Fibroblast of lung (primary cell): Measurements from ENCODE around the gene HIVEP3. TPM values are rescaled to one million over a fixed set of nuclear protein-coding genes. Genes with fewer than 3 reads are reported as not detected.
A peak's percentile ranks its signal among the peaks of the same experiment; 100 is the strongest.

Source experiments
- DNase-seq, 2 donors: peaks; one replicate each; pipeline versions ENCODE4 v3.0.0 to v3.0.0-alpha.2; 2010; ENCODE audit warnings: low read depth in 2 of 2
- H2AFZ ChIP-seq: 2 replicates; pipeline ENCODE4 v1.5.1; 2012; ENCODE audit warnings: low read length, control low read depth, inconsistent platforms
- H3K27ac ChIP-seq: 2 replicates; pipeline ENCODE4 v1.5.1; 2011; ENCODE audit warnings: low read length, control low read depth; ENCODE audit not compliant: insufficient read depth
- H3K27me3 ChIP-seq: 2 replicates; pipeline ENCODE4 v1.5.1; 2011; ENCODE audit warnings: mild to moderate bottlenecking, low read length; ENCODE audit not compliant: control insufficient read depth, insufficient read depth
- H3K36me3 ChIP-seq: 2 replicates; pipeline ENCODE4 v1.5.1; 2011; ENCODE audit warnings: low read length; ENCODE audit not compliant: control insufficient read depth, insufficient read depth
- H3K4me1 ChIP-seq: 2 replicates; pipeline ENCODE4 v1.5.1; 2011; ENCODE audit warnings: low read length; ENCODE audit not compliant: control insufficient read depth, insufficient read depth; ENCODE audit errors: extremely low read depth
- H3K4me2 ChIP-seq: 2 replicates; pipeline ENCODE4 v1.5.1; 2011; ENCODE audit warnings: low read length, control low read depth; ENCODE audit not compliant: insufficient read depth; ENCODE audit errors: extremely low read depth
- H3K4me3 ChIP-seq, 4 experiments: fragments of 200-600 bp in 1 of 4; sonication (generic) in 1 of 4; replicated peaks in 1 of 4; 2 replicates each; pipeline ENCODE4 v1.5.1; 2011 to 2016; ENCODE audit warnings: low read length in 4 of 4, low read depth in 3 of 4, mild to moderate bottlenecking in 3 of 4, control low read depth in 2 of 4, inconsistent platforms in 1 of 4, mixed read lengths in 1 of 4; ENCODE audit not compliant: insufficient read depth in 1 of 4; ENCODE audit errors: control extremely low read depth in 1 of 4
- H3K79me2 ChIP-seq: 2 replicates; pipeline ENCODE4 v1.5.1; 2012; ENCODE audit warnings: mild to moderate bottlenecking, low read length, inconsistent platforms; ENCODE audit not compliant: control insufficient read depth, insufficient read depth
- H3K9ac ChIP-seq: 2 replicates; pipeline ENCODE4 v1.5.1; 2011; ENCODE audit warnings: mild to moderate bottlenecking, low read length, control low read depth; ENCODE audit not compliant: insufficient read depth
- H3K9me3 ChIP-seq: 2 replicates; pipeline ENCODE4 v1.5.1; 2012; ENCODE audit warnings: low read depth, low read length; ENCODE audit not compliant: control insufficient read depth, insufficient read depth
- H4K20me1 ChIP-seq: 2 replicates; pipeline ENCODE4 v1.5.1; 2011; ENCODE audit warnings: low read length; ENCODE audit not compliant: control insufficient read depth, insufficient read depth; ENCODE audit errors: extremely low read depth
- CTCF ChIP-seq, 2 donors: IDR thresholded peaks in 1 of 2; conservative IDR thresholded peaks in 1 of 2; 1 replicate in 1 of 2; 2 replicates in 1 of 2; pipeline ENCODE4 v1.5.1; 2011 to 2012; ENCODE audit warnings: low read length in 2 of 2, control low read depth in 1 of 2, inconsistent platforms in 1 of 2, low read depth in 1 of 2, mild to moderate bottlenecking in 1 of 2
- EZH2 ChIP-seq: IDR thresholded peaks from 2 replicates; pipeline ENCODE4 v1.5.1; 2012; ENCODE audit warnings: low read length, control low read depth, mild to moderate bottlenecking; ENCODE audit errors: missing control alignments
- polyA plus RNA-seq, 2 donors: library from polyadenylated mRNA; depleted of rRNA in 1 of 2; stranded (reverse) in 1 of 2; unstranded in 1 of 2; fragments of >200 nt; gene quantifications; 2 replicates each; pipeline ENCODE4 v1.2.1, GENCODE V29; 2011 to 2012; ENCODE audit warnings: missing spikeins in 1 of 2
- total RNA-seq: library from RNA; depleted of rRNA; stranded (reverse); fragments of >200 nt; gene quantifications from 2 replicates; pipeline ENCODE4 v1.2.1, GENCODE V29; 2014

HIVEP3 gene
- total and polyA plus RNA-seq, 2 donors (not counting 1 experiment from before 2014, with no cell fraction given), result 0.83 to 3.2 TPM

- H3K27me3 ChIP-seq, result peaks cover 2% of the 10 kb centered on the region
- no peak overlapping the region for H3K9ac ChIP-seq
- H3K9me3 ChIP-seq, result no peaks in the 10 kb centered on the region
- H3K4me3 ChIP-seq, result no peak overlapping the region
- H3K36me3 ChIP-seq, result no peaks in the 10 kb centered on the region
- H3K79me2 ChIP-seq, result no peaks in the 10 kb centered on the region
- H3K4me1 ChIP-seq, result peaks cover 2% of the 10 kb centered on the region
- TF ChIP-seq CTCF (conservative IDR thresholded peaks at IDR 0.05 in 1 of 2, IDR thresholded peaks at IDR 0.05 in 1 of 2; ENCODE audit: low read depth in 1 of 2, low read length in 2 of 2), result no peak
- TF ChIP-seq EZH2, result no peak
- DNase-seq, result peak; percentile 23 to 79
- no peak overlapping the region for H2AFZ ChIP-seq
- no peaks in the 10 kb centered on the region for H4K20me1 ChIP-seq
- no peak overlapping the region for H3K27ac ChIP-seq
- H3K4me2 ChIP-seq, result no peak overlapping the region
Measured at GRCh38 chr1:41856944-41857285, 61.8 kb downstream of the HIVEP3 start.

GRCh38 chr1:41856151-41856943, 62.4 kb downstream of the HIVEP3 start:
- no peak overlapping the region for H3K4me3 ChIP-seq
- no peaks in the 10 kb centered on the region for H3K79me2 ChIP-seq
- no peaks in the 10 kb centered on the region for H3K9me3 ChIP-seq
- no peak for DNase-seq
- no peaks in the 10 kb centered on the region for H3K4me1 ChIP-seq
- peaks cover 2% of the 10 kb centered on the region for H3K27me3 ChIP-seq
- H2AFZ ChIP-seq, result no peak overlapping the region
- no peak overlapping the region for H3K4me2 ChIP-seq
- H3K9ac ChIP-seq, result no peak overlapping the region
- H3K36me3 ChIP-seq, result no peaks in the 10 kb centered on the region
- H4K20me1 ChIP-seq, result no peaks in the 10 kb centered on the region
- no peak overlapping the region for H3K27ac ChIP-seq
- no peak for TF ChIP-seq EZH2
- TF ChIP-seq CTCF (conservative IDR thresholded peaks at IDR 0.05 in 1 of 2, IDR thresholded peaks at IDR 0.05 in 1 of 2; ENCODE audit: low read depth in 1 of 2, low read length in 2 of 2), result no peak

- no peaks in the 10 kb centered on the region for H4K20me1 ChIP-seq
- no peaks in the 10 kb centered on the region for H3K4me1 ChIP-seq
- H3K4me2 ChIP-seq, result no peak overlapping the region
- H2AFZ ChIP-seq, result no peak overlapping the region
- TF ChIP-seq CTCF (conservative IDR thresholded peaks at IDR 0.05 in 1 of 2, IDR thresholded peaks at IDR 0.05 in 1 of 2; ENCODE audit: low read depth in 1 of 2, low read length in 2 of 2) (no peak), EZH2 (no peak)
- H3K4me3 ChIP-seq, result no peak overlapping the region
- DNase-seq, result no peak
- no peak overlapping the region for H3K27ac ChIP-seq
- peaks cover 2% of the 10 kb centered on the region for H3K27me3 ChIP-seq
- H3K79me2 ChIP-seq, result no peaks in the 10 kb centered on the region
- no peak overlapping the region for H3K9ac ChIP-seq
- H3K9me3 ChIP-seq, result no peaks in the 10 kb centered on the region
- H3K36me3 ChIP-seq, result no peaks in the 10 kb centered on the region
Measured at GRCh38 chr1:41855713-41856112, 63.0 kb downstream of the HIVEP3 start.
